GM18873 (cell line): ENCODE data around the gene SREBF1.
"Not testable (repeated sequence)": the region's sequence is repeated elsewhere in the genome, so short reads cannot be mapped to it uniquely, and the experiment has no call there.

Source experiments
- ATAC-seq: cut with Tn5 transposase; IDR thresholded peaks from one replicate; pipeline ENCODE4 v1.9.1; 2021; ENCODE audit warnings: mild to moderate bottlenecking, moderate library complexity, moderate number of reproducible peaks; ENCODE audit not compliant: unreplicated experiment, low FRiP score

SREBF1 gene

GRCh38 chr17:17814162-17815061 is 22.4 kb downstream of the SREBF1 start:
- ATAC-seq = no peak

- no peak for ATAC-seq
Measured at GRCh38 chr17:17813725-17814095, 23.1 kb downstream of the SREBF1 start.

- ATAC-seq = no peak
Measured at GRCh38 chr17:17813055-17813724, 23.6 kb downstream of the SREBF1 start.

GRCh38 chr17:17812211-17813054 is 24.4 kb downstream of the SREBF1 start:
- ATAC-seq = no peak

- no peak for ATAC-seq
Measured at GRCh38 chr17:17811381-17812210, 25.2 kb downstream of the SREBF1 start.

- ATAC-seq = no peak
Measured at GRCh38 chr17:17810895-17811248, 25.9 kb downstream of the SREBF1 start.

- no peak for ATAC-seq
Measured at GRCh38 chr17:17810084-17810894, 26.5 kb downstream of the SREBF1 start.

- no peak for ATAC-seq
Measured at GRCh38 chr17:17809531-17810083, 27.2 kb downstream of the SREBF1 start.

- no peak for ATAC-seq
Measured at GRCh38 chr17:17808706-17809432, 27.9 kb downstream of the SREBF1 start.

GRCh38 chr17:17808200-17808599 is 28.6 kb downstream of the SREBF1 start:
- not testable (repeated sequence) for ATAC-seq

- ATAC-seq = no peak
Measured at GRCh38 chr17:17807440-17807839, 29.3 kb downstream of the SREBF1 start.

GRCh38 chr17:17806611-17807274 is 30.0 kb downstream of the SREBF1 start:
- no peak for ATAC-seq

- no peak for ATAC-seq
Measured at GRCh38 chr17:17806035-17806434, 30.8 kb downstream of the SREBF1 start.

- no peak for ATAC-seq
Measured at GRCh38 chr17:17805575-17805974, 31.2 kb downstream of the SREBF1 start.

- no peak for ATAC-seq
Measured at GRCh38 chr17:17804007-17804406, 32.8 kb downstream of the SREBF1 start.

- ATAC-seq = no peak
Measured at GRCh38 chr17:17801800-17802481, 34.8 kb downstream of the SREBF1 start.

GRCh38 chr17:17800504-17801021 is 36.2 kb downstream of the SREBF1 start:
- no peak for ATAC-seq
